Calu3 (cell line): Measurements from ENCODE around the gene MOCS1. TPM values are rescaled to one million over a fixed set of nuclear protein-coding genes. Genes with fewer than 3 reads are reported as not detected.
A peak's percentile ranks its signal among the peaks of the same experiment; 100 is the strongest.

ENCODE experiments used
- Bru-seq: library from RNA; stranded (reverse); fragments of 400-500 nt; gene quantifications from one replicate; lab custom pipeline; 2021; lab: Mats Ljungman, UMichigan
- BruChase-seq, 2 experiments: library from RNA; stranded (reverse); fragments of 400-500 nt; gene quantifications; one replicate each; lab custom pipeline; 2021; lab: Mats Ljungman, UMichigan
- BruUV-seq: library from RNA; stranded (reverse); fragments of 400-500 nt; replicated peaks from 2 replicates; lab custom pipeline; 2021; lab: Mats Ljungman, UMichigan
- CTCF ChIA-PET: fragments of 300-600 bp; sonication (Branson Sonifier 250); formaldehyde crosslinking; loops from one replicate; lab custom pipeline; 2022; ENCODE audit warnings: antibody characterized with exemption; lab: Charles Lee
- DNase-seq: peaks from one replicate; pipeline ENCODE4 v3.0.0; 2022
- H3K27ac Mint-ChIP-seq: one replicate; pipeline ENCODE4 v1.8.0; 2022; ENCODE audit warnings: mixed read lengths; ENCODE audit not compliant: unreplicated experiment
- H3K27me3 Mint-ChIP-seq: one replicate; pipeline ENCODE4 v1.8.0; 2022; ENCODE audit warnings: mixed read lengths; ENCODE audit not compliant: unreplicated experiment
- H3K36me3 Mint-ChIP-seq: one replicate; pipeline ENCODE4 v1.8.0; 2022; ENCODE audit warnings: mild to moderate bottlenecking, moderate library complexity, mixed read lengths; ENCODE audit not compliant: insufficient read depth, unreplicated experiment
- H3K4me1 Mint-ChIP-seq: one replicate; pipeline ENCODE4 v1.8.0; 2022; ENCODE audit warnings: mild to moderate bottlenecking, low read depth, mixed read lengths; ENCODE audit not compliant: unreplicated experiment
- H3K4me3 Mint-ChIP-seq: one replicate; pipeline ENCODE4 v1.8.0; 2022; ENCODE audit warnings: mild to moderate bottlenecking, low read depth, moderate library complexity, mixed read lengths; ENCODE audit not compliant: unreplicated experiment
- H3K9me3 Mint-ChIP-seq: one replicate; pipeline ENCODE4 v1.8.0; 2022; ENCODE audit warnings: low read depth, mixed read lengths; ENCODE audit not compliant: unreplicated experiment
- intact Hi-C: fragments of 100-400 bp; cut with micrococcal nuclease; formaldehyde crosslinking; loops from one replicate; pipeline ENCODE4 v1.10.0; 2022; ENCODE audit not compliant: unreplicated experiment
- long read RNA-seq: library from polyadenylated mRNA; stranded (forward); transcript quantifications from one replicate; pipeline ENCODE4 v2.0.0, GENCODE V29; 2022
- total RNA-seq: library from RNA; stranded (reverse); gene quantifications from 2 replicates; pipeline ENCODE4 v1.2.3, GENCODE V29; 2022
- TF ChIP-seq, protein P1 (sequence below): fragments of 200-600 bp; IDR thresholded peaks from one replicate; pipeline ENCODE4 v1.8.0; 2022; ENCODE audit warnings: antibody characterized with exemption; ENCODE audit not compliant: unreplicated experiment

MOCS1 gene
- total RNA-seq (2.5 TPM in 2 replicates), Bru-seq, nascent RNA (percentile 33 among the genes with signal in this experiment), BruChase-seq, experiment 1, labeled RNA remaining after a 6-hour chase (percentile 22 among the genes with signal in this experiment), BruChase-seq, experiment 2, labeled RNA remaining after a 2-hour chase (percentile 24 among the genes with signal in this experiment)
- long read RNA-seq, partial matches to known transcripts: 2 of 6 reads
- long read RNA-seq, other reads (novel, unspliced or antisense): 2 of 6 reads

DNA sequence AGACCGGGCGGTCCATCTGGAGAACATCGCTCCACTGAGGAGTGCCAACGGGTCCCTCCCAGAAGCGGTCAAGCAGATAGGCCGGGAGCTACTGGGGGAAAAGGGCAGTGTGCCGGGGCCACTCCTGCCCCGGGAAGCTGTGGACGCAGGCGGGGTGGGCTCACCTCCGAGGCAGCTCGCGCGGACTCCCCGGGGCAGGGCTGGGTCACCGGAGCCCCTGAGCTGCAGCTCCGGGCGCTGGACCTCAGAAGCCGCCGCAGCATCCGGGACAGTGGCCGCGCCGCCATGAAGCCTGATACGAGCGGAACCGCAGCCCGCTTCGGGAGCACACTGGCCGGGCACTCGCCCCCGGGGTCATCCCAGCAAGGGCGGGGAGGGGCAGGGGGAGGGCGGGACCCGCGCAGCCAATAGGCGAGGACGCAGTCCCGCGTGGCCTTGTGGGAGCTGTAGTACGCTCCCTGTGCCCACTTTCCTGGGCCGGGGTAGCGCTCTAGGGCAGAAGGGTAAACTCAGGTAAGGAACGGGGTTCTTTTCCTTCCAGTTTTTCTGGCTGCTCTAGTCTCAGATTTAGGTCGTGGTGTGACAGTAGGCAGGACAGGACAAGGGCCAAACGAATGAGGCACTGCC is at the start of gene MOCS1:
Gene MOCS1, minus strand, starts transcription at position 332 of the 627 bp plus-strand sequence. Its CDS starts 45 bp downstream, at position 287.
- Mint-ChIP-seq H3K27me3 (peaks cover 61% of the 10 kb centered on the region), H3K36me3 (peaks cover 12% of the 10 kb centered on the region), H3K27ac (no peak within 1 kb of the TSS), H3K4me1 (no peaks in the 10 kb centered on the region), H3K4me3 (peak within 1 kb of the TSS; percentile 72), H3K9me3 (no peaks in the 10 kb centered on the region)
- CTCF ChIA-PET: interaction anchor here (0.8 to 2.1 kb wide), 2 partner anchors 12 to 41 kb away, joined by 3 to 5 read pairs; no protein-coding TSS in a partner anchor
- peak; percentile 53 for DNase-seq
- BruUV-seq: no TSS peak
- TF ChIP-seq, protein P1, sequence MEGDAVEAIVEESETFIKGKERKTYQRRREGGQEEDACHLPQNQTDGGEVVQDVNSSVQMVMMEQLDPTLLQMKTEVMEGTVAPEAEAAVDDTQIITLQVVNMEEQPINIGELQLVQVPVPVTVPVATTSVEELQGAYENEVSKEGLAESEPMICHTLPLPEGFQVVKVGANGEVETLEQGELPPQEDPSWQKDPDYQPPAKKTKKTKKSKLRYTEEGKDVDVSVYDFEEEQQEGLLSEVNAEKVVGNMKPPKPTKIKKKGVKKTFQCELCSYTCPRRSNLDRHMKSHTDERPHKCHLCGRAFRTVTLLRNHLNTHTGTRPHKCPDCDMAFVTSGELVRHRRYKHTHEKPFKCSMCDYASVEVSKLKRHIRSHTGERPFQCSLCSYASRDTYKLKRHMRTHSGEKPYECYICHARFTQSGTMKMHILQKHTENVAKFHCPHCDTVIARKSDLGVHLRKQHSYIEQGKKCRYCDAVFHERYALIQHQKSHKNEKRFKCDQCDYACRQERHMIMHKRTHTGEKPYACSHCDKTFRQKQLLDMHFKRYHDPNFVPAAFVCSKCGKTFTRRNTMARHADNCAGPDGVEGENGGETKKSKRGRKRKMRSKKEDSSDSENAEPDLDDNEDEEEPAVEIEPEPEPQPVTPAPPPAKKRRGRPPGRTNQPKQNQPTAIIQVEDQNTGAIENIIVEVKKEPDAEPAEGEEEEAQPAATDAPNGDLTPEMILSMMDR: no peak
- intact Hi-C loops: no loop called here

DNA sequence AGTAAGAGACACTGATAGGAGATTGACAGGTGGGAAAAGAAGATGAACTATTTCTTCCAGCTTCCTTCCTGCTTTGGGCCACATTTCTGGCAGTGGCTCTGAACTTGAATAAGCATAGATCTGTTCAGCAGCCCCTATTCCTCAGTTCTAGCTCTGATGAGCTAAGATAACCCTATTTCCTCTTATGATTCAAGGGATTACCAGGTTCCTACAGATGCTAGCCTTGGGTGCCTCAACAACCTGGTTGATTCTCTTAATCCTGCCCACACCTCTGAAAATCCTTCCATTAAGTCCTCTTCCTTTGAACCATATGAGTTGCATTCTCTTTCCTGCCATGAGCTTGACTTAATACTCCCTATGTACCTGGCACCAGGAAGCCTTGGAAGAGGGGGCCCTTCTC is 49.8 kb upstream of the MOCS1 start:
- peaks cover 12% of the 10 kb centered on the region for H3K27me3 Mint-ChIP-seq
- intact Hi-C loops: loop anchor here (5.0 kb wide), 1 partner anchor 863 kb away; no protein-coding TSS in a partner anchor
- CTCF ChIA-PET: no interaction called here
- TF ChIP-seq, protein P1: no peak
- DNase-seq: no peak
- H3K4me3 Mint-ChIP-seq: no peak overlapping the region
- no peaks in the 10 kb centered on the region for H3K36me3 Mint-ChIP-seq
- no peak overlapping the region for H3K27ac Mint-ChIP-seq
- H3K9me3 Mint-ChIP-seq: peaks cover 2% of the 10 kb centered on the region
- BruUV-seq: no TSS peak
- no peaks in the 10 kb centered on the region for H3K4me1 Mint-ChIP-seq

DNA sequence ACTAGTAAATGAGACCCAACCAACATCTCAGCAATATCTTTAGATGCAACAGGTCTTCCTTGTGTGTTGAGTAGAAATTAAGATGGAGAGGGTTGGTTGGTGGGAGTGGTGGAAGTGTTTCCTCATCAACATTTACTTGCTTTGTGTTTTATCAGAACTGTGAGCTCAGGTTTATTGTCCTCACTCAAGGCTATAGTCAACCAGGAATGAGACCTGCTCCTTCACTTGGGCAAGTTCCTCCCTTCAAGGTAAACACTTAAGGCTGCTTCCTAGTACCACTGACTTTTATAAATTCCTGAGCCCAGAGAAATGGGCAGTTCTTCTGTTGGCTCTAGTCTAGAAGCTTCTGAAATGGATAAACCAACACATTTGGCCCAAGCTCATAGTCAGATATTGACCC is 48.9 kb upstream of the MOCS1 start:
- TF ChIP-seq, protein P1: no peak
- Mint-ChIP-seq H3K9me3 (peaks cover 2% of the 10 kb centered on the region), H3K36me3 (no peaks in the 10 kb centered on the region), H3K4me1 (no peaks in the 10 kb centered on the region), H3K4me3 (no peak overlapping the region), H3K27ac (no peak overlapping the region), H3K27me3 (peaks cover 12% of the 10 kb centered on the region)
- CTCF ChIA-PET: no interaction called here
- no peak for DNase-seq
- no TSS peak for BruUV-seq
- intact Hi-C loops: loop anchor here (5.0 kb wide), 1 partner anchor 864 kb away; no protein-coding TSS in a partner anchor

DNA sequence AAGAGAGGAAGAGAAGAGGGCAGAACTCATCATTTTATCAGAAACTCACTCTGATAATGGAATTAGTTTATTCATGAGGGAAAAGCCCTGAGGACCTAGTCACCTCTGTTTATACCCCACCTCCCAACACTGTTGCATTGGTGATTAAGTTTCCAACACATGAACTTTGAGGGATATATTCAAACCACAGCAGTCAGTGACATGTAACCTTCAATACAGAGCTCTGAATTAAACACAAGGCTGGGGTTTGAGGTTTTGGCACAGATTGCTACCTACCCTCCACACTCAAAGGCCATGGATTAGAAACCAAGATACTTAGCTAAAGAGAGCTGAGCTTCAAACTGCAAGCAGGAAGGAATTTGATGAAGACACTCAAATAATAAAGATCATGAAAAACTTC is 48.5 kb upstream of the MOCS1 start:
- Mint-ChIP-seq H3K36me3 (no peaks in the 10 kb centered on the region), H3K4me1 (no peaks in the 10 kb centered on the region), H3K4me3 (no peak overlapping the region), H3K9me3 (peaks cover 2% of the 10 kb centered on the region), H3K27me3 (peaks cover 17% of the 10 kb centered on the region), H3K27ac (no peak overlapping the region)
- TF ChIP-seq, protein P1: no peak
- CTCF ChIA-PET: no interaction called here
- no TSS peak for BruUV-seq
- intact Hi-C loops: loop anchor here (5.0 kb wide), 1 partner anchor 865 kb away; no protein-coding TSS in a partner anchor
- DNase-seq: no peak
